A673 (cell line): ENCODE data around the gene LXN.

Experiments used
- CTCF ChIP-seq: fragments of 300-800, 200-600 bp; sonication (generic); conservative IDR thresholded peaks from 2 replicates; pipeline ENCODE4 v1.5.1; 2017; ENCODE audit warnings: low read depth, mild to moderate bottlenecking, antibody characterized with exemption, low read length, moderate library complexity, mixed read lengths
- EZH2 ChIP-seq: fragments of 200-600 bp; sonication (generic); IDR thresholded peaks from 2 replicates; pipeline ENCODE4 v1.6.1; 2017; ENCODE audit warnings: borderline replicate concordance, low read depth, mild to moderate bottlenecking, mixed read lengths, antibody characterized with exemption, low read length; ENCODE audit not compliant: poor library complexity, severe bottlenecking

GRCh38 chr3:158709666-158710083, 37.2 kb upstream of the LXN start:
- TF ChIP-seq CTCF (no peak), EZH2 (no peak)
